ENCODE results near the gene PDE4D.

GRCh38 chr5:59538750-59539121 lies 354.8 kb downstream of the PDE4D start:
- TF ChIP-seq SP1 (IDR thresholded peaks at IDR 0.05) (no peak), HDGF (IDR thresholded peaks at IDR 0.05; ENCODE audit: borderline replicate concordance) (no peak), NFRKB (IDR thresholded peaks at IDR 0.05) (no peak), BHLHE40 (IDR thresholded peaks at IDR 0.05; ENCODE audit: borderline replicate concordance) (no peak), FOXK2 (IDR thresholded peaks at IDR 0.05) (no peak), ARNT (IDR thresholded peaks at IDR 0.05) (no peak), CTBP1 (IDR thresholded peaks at IDR 0.05; ENCODE audit: borderline replicate concordance) (no peak), L3MBTL2 (conservative IDR thresholded peaks at IDR 0.05) (no peak), FOXA1 (IDR thresholded peaks at IDR 0.05) (no peak), FOXM1 (IDR thresholded peaks at IDR 0.05; ENCODE audit: borderline replicate concordance) (no peak), PKNOX1 (IDR thresholded peaks at IDR 0.05) (no peak), SUZ12 (IDR thresholded peaks at IDR 0.05) (no peak)

All from HEK293T (cell line).